T-helper 2 cell treated with Interferon-gamma antibody and Interleukin-4, amounts not matched to agents 5 μg/mL and 100 μg/mL, for 36 hours (primary cell): ENCODE results near the gene GPS1.

Experiments
- DNase-seq: peaks from one replicate; pipeline ENCODE4 v3.0.0; 2021; ENCODE audit warnings: low spot score
- H3K27ac Mint-ChIP-seq: one replicate; pipeline ENCODE4 v1.8.0; 2021; ENCODE audit warnings: mild to moderate bottlenecking, mixed read lengths
- H3K27me3 Mint-ChIP-seq: one replicate; pipeline ENCODE4 v1.8.0; 2021; ENCODE audit warnings: low read depth, mixed read lengths
- H3K36me3 Mint-ChIP-seq: one replicate; pipeline ENCODE4 v1.8.0; 2021; ENCODE audit warnings: low read depth, mixed read lengths
- H3K4me1 Mint-ChIP-seq: one replicate; pipeline ENCODE4 v1.8.0; 2021; ENCODE audit warnings: low read depth, mixed read lengths
- H3K4me3 Mint-ChIP-seq: one replicate; pipeline ENCODE4 v1.8.0; 2022; ENCODE audit warnings: mild to moderate bottlenecking, moderate library complexity, mixed read lengths
- H3K9me3 Mint-ChIP-seq: one replicate; pipeline ENCODE4 v1.8.0; 2021; ENCODE audit warnings: mixed read lengths

The GPS1 gene

GRCh38 chr17:82101767-82102679 lies 50.3 kb downstream of the GPS1 start:
- DNase-seq = no peak
- peaks cover 2% of the 10 kb centered on the region for H3K36me3 Mint-ChIP-seq
- H3K4me3 Mint-ChIP-seq = no peak overlapping the region
- H3K27me3 Mint-ChIP-seq = no peaks in the 10 kb centered on the region
- peaks cover 8% of the 10 kb centered on the region for H3K4me1 Mint-ChIP-seq
- no peaks in the 10 kb centered on the region for H3K9me3 Mint-ChIP-seq
- H3K27ac Mint-ChIP-seq = no peak overlapping the region

DNA sequence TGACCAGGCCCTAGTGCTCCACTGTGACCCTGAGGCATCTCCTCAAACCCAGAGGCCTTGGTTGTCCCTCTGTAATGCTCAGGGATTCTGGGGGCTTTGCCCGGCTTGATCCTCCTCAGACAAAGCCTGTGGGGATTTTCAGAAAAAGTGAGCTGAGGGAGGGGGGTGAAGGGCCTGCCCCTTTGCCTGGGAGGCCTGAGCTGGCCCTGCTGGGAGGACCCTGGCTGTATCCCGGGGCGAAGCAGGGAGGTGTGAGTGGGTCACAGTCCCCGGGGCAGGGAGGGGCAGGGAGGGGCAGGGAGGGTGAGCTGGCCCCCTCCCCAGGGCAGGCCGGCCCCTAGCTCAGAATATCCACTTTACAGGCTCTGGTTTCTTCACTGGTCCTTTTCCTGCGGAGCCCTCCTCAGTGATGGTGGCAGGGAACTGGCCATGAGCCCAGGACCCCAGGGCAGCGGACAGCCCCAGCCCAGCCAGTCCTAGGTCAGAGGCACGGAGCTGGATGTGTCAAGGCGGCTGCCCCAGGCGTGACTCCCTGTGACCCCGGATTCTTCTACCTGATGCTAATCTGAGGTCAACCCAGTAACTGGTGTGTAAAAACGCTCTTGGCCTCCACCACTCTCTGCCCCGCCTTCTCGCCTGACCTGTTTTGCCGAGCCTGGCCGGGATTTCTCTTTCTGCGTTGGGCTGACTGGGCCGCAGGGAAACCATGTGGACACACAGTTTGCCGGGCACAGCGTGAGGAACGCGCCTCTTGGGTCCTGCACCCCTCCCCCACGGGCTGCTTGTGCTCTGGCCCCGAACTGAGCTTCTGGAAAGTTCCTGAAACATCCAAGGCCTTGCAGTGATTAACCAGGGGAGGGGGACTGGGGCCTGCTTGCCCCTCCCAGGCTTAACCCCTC lies 52.1 kb downstream of the GPS1 start:
- peaks cover 2% of the 10 kb centered on the region for H3K36me3 Mint-ChIP-seq
- no peak overlapping the region for H3K4me3 Mint-ChIP-seq
- no peaks in the 10 kb centered on the region for H3K9me3 Mint-ChIP-seq
- peaks cover 10% of the 10 kb centered on the region for H3K4me1 Mint-ChIP-seq
- no peak for DNase-seq
- no peaks in the 10 kb centered on the region for H3K27me3 Mint-ChIP-seq
- H3K27ac Mint-ChIP-seq = no peak overlapping the region

GRCh38 chr17:82104797-82105416 lies 53.2 kb downstream of the GPS1 start:
- Mint-ChIP-seq H3K27me3 (no peaks in the 10 kb centered on the region), H3K4me1 (peaks cover 11% of the 10 kb centered on the region), H3K36me3 (peaks cover 2% of the 10 kb centered on the region), H3K9me3 (no peaks in the 10 kb centered on the region), H3K27ac (peak overlapping the region; percentile 65), H3K4me3 (peak overlapping the region; percentile 90)
- no peak for DNase-seq

GRCh38 chr17:82105417-82105881 lies 53.8 kb downstream of the GPS1 start:
- Mint-ChIP-seq H3K27ac (peak overlapping the region; percentile 93), H3K36me3 (peaks cover 2% of the 10 kb centered on the region)
- no peak for DNase-seq

GRCh38 chr17:82105882-82106687 lies 54.4 kb downstream of the GPS1 start:
- Mint-ChIP-seq H3K27ac (peak overlapping the region; percentile 93), H3K9me3 (no peaks in the 10 kb centered on the region), H3K27me3 (no peaks in the 10 kb centered on the region), H3K4me1 (peaks cover 11% of the 10 kb centered on the region), H3K36me3 (peaks cover 2% of the 10 kb centered on the region), H3K4me3 (peak overlapping the region; percentile 90)
- DNase-seq = peak; percentile 68

More at GRCh38 chr17:82105417-82105881, 53.8 kb downstream of the GPS1 start:
- peak overlapping the region; percentile 90 for H3K4me3 Mint-ChIP-seq
- peaks cover 11% of the 10 kb centered on the region for H3K4me1 Mint-ChIP-seq
- H3K27me3 Mint-ChIP-seq = no peaks in the 10 kb centered on the region
- H3K9me3 Mint-ChIP-seq = no peaks in the 10 kb centered on the region

DNA sequence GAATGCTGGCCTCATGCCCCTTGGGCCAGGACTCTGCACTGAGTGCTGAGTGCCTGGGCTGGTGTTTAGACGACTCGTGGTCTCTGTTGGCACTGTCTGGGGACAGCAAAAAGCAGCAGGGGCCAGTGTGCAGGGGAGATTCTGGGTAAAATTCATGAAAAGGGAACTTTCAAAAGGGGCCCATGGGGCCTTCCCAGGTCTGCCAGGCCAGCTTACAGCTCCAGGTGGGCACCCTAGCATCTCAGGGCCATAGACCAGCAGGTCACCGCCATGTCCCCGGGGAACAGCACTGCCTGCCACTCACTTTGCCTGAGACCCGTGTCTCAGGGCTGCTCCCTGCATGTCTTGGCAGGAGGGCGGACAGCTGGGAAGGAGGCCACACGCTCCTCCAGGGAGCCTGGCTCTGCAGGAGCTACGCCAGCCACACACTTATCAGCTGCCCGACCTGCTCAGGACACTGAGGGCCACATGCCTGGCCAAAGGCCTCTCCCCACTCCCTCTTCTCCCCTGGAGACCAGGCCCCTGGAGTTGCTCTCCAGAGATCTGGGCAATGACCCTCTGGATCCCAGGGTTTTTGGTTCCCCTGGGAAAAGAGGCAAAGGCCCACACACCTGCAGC lies 55.1 kb downstream of the GPS1 start:
- Mint-ChIP-seq H3K36me3 (peaks cover 2% of the 10 kb centered on the region), H3K9me3 (no peaks in the 10 kb centered on the region), H3K27ac (peak overlapping the region; percentile 93), H3K4me3 (peak overlapping the region; percentile 90), H3K4me1 (peaks cover 11% of the 10 kb centered on the region), H3K27me3 (no peaks in the 10 kb centered on the region)
- DNase-seq = no peak
